Inferior parietal cortex (tissue), 1 donor: ENCODE results near the gene PCSK6.
"Not testable (repeated sequence)": the region's sequence is repeated elsewhere in the genome, so short reads cannot be mapped to it uniquely, and the experiment has no call there.

Source experiments
- DNase-seq: peaks from one replicate; pipeline ENCODE4 v3.0.0-alpha.2; 2016; ENCODE audit errors: extremely low spot score

PCSK6 gene

DNA sequence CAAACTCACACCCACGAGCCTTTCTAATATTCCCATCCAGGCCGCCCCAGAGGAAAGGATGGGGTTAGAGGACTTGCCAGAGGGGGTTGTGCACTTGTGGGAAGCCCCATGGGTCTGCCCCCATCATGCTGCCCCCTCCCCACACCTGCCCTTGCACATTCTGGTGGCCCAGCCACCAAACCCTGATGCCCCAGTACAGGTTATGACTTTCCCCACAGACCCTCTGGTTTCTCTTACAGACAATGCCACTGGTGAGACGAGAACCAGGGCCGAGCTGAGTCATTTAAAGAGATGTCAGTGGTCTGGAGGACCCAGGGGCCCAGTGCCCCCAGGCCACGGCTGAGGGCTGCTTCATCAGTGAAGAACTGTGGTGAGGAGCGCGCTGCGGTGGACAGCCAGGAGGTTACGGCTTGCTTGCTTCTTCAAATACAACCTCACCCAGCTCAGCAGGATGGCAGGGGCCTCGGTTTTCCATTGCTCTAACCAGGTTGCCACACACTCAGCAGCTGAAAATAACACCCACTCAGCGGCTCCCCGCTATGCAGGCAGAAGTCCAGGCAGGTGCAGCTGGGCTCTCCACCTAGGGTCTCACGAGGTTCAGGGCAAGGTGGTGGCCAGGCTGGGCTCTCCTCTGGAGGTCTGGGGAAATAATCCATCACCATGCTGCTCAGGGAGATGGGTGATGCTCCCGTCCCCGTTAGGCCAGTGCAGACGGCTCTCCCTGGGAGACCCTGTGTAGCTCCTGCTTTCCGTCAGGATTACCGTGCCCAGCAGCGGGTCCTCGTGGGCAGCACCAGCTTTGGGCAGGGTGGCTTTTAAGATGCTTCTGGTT lies 180.7 kb downstream of the PCSK6 start:
- no peak for DNase-seq

DNA sequence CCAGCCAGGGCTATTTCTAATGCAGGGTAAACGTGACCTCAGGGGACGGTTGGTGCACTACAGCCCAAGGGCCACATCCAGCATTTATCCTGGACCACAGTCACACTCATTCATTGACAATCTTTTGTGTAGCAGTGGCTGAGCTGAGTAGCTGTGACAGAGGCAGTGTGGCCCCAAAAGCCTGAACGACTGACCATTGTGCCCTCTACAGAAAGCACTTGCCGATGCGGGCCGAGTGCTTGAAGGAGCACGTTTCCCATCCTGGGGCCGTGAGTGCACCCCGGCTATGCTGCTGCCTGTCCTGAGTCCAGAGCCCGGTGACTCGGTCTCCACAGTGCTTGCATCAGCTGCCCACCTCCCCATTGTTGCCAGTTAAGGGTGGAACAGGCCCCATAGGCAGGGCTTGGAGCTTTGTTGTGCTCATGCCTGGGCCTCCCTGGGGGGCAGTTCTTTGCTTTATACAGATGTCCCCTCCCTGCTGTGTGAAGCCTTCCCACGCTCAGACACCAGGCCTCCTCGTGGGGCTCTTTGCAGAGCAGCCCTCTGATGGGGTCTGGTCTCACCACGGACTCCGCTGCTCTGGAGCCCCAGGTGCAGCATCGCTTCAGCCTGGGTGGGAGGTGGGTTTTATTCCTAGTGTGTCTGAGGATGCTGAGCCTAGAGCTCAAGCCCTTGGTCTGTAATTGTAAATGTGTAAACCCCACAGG lies 181.5 kb downstream of the PCSK6 start:
- DNase-seq = no peak

DNA sequence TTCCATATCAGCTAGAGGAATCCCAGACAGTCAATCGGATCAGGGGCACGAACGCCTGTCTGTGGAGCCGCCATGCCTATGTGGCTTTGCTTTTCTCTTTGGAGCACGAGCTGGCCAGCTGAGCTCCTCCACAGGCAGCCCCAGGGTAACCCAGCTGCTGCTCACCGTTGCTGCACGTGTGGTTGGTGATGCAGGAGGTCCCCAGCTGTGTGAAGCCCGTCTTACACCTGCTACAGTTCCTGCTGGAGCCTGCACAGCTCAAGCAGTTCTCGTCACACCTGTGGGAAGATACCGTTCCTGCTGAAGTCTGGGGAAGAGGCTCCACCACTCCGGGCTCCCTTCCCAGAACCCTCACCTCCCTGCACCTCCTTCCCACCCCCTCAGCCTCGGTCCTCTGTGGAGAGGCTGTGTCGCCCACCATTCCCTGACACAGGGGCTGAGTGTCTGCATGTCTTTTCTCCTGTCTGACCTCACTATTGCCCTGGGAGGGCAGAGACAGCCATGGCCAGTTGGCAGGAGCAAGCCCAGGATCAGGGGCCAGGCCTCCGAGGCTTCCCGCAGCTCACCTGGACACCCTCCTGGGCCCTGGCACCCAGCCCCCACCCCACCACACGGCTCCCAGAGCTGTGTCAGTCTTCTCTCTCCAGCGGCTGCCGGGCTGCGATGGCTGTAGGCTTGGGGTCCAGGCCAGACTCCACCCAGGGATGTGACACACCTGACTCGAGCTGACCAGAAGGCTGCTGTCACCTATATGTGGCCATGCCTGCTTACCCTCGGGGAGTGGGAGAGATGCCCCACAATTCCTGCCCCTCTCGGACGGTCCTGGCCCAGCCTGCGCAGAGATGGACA lies 182.2 kb downstream of the PCSK6 start:
- no peak for DNase-seq

- DNase-seq = no peak
Observed at GRCh38 chr15:101306341-101307047, 183.0 kb downstream of the PCSK6 start.

GRCh38 chr15:101305820-101306255 lies 183.7 kb downstream of the PCSK6 start:
- DNase-seq = no peak

DNA sequence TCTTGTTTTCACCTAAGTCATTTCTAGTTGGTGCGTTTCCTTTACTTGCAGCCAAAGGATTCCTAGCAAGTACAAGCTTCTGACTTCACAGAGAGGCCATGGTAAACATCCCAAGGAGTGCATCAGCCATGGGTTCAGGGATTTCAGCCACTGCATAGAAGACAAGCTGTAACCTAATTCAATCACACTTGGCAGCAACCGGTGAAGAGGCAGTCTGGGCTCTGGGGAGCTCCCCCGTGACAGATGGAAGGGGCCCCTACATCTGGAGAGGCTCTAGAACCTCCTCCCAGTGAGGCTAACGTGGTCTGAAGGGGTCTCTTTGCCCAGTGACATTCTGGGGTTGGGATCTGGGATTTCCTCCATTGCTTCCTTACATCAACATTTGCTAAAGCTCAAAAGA lies 186.1 kb downstream of the PCSK6 start:
- no peak for DNase-seq

DNA sequence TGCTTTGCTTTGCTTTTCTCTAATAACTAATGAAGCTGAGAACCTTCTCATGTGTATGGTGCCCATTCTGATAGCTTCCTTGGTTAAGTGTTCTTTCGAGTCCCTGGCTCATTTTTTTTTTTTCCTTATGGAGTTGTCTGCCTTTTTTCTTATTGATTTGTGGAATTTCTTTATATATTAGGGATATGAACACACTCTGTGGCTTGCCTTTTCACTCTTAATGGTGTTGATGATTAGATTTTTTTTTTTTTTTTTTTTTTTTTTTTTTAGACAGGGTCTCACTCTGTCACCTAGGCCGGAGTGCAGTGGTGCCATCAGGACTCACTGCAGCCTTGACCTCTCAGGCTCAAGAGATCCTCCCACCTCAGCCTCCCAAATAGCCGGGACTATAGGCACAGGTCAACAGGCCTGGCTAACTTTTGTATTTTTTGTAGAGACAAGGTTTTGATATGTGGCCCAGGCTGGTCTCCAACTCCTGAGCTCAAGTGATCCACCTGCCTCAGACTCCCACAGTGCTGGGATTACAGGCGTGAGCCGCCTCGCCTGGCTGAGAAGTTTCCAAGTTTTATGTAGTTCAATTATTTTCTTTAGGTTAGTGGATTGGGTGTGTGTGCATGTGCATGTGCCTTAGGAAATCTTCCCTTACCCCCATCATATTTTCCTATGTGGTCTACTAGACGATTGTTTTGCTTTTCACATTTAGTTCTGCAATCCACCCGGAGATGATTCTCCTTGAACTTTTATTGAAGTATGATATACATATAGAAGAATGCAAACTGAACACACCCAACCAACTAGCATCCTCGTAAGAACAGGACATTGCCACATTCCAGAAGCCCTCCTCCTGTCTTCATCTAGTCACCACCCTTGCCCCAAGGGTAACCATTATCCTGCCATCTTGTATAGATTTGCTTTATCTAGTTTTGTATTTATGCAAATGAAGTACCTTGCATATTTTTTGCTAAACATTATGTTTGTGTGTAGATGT lies 192.8 kb downstream of the PCSK6 start:
- peak; percentile 10 for DNase-seq

DNA sequence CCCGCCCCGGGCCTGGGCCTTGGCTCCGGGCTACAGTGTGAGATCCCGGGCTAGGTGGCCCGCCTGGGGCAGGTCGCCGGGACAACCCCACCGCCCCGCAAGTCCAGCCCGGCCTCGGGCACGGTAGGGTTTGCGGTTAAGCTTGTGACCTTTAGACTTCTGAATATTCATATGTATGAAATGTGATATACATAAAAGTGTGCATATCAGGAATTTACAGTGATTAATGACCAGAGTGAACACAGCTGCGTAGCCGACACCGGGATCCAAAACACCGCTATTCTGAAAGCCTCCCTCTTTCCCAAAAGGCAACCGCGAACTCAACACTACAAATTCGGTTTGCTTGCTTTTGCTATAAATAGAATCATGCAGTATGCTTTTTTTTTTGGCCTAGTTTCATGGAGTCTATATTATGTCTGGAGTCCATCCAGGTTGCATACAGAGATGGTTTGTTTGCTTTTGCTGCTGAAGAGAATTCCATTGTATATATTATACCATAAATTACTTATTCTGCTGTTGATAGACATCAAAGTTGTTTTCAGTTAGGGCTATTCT lies 193.8 kb downstream of the PCSK6 start:
- DNase-seq = peak; percentile 13

DNA sequence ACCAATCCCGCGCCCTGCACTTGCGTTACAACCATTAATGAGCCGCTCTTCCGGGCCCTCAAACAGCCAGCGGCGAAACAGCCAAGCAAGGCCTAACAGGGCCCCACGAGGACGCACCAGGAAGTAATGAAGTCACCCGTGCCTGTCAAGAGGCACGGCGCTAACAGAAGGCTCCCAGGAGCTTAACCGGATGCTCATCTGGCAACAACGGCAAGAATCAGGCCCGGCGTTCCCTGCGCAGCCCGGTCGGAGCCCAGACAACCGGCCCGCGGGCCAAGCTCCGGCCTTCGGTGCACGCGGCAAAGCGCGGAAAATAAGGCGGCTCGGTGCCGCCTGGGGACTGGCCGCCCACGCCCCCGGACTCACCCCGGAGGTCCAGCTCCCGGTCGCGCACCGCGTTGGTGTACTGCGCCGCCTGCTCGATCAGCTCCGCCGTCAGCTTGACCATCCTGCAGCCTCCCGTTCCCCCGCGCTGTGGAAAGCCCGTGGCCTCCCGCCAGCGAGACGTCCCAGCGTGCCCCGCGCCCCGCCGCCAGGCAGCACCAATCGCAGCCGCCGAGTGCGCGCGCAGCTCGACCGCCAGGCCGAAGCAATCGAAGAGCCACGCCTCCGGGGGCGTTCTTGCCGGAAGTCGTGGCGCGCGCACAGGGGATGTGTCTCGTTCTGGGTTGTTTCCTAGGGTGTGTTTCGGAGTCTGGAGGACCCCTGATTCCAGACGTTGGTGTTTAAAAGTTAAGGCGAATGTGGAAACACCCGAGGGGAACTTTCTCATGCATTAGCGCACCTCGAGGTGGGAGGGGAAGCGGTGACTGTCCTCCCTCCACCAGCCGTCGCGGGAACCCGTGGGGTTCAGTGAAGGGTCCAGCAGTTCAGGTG lies 194.5 kb downstream of the PCSK6 start, which contains the start of gene SNRPA1:
TSS of gene SNRPA1 (minus strand) at position 518 of the 876 bp plus-strand sequence. CDS start at position 448, 70 bp downstream.
- DNase-seq = peak; percentile 93

DNA sequence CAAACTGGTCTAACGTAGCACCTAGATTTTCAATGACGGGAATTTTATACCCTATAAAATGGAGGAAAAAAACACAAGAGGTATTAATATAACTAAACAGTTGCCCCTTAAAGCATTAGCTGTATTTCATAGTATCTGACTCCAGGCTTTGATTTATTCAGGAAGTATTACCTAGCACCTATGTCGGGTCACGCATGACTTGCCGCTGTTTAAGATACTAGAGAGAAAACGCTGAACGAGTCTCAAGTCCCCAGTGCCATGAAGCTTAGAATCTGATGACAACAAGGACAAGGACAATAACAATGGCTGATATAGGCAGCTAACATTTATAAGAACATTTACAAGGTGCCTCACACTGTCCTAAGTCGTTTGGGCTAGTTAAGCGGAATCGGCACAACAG lies 196.4 kb downstream of the PCSK6 start:
- no peak for DNase-seq

DNA sequence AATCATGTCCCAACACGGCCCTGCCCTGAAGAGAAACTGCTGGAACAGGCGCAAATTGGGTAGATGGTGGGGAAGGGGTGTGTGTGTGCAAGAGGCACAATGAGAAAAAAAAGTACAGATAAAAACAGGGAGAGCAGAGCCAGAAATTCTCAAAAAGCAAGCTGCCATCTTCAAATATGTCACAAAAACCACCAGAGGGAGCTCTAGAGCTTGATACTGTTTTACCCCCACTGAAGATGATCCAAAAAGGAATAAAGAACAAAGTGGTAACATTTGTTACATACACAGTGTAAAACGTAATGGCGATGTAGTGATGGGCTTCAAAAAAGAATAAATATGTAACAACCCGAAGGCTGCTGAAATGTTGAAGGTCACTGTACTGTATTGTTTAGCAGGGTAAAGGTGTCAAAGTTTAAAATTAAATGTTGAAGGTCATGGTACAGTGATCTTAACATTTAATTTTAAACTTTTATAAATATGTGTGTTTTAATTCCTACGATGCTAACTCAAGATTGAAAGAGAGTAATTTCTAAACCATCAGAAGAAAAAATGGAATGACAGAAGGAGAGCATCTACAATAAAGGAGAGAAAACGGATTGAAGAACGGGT lies 200.5 kb downstream of the PCSK6 start:
- peak; percentile 71 for DNase-seq

- DNase-seq = not testable (repeated sequence)
Observed at GRCh38 chr15:101287342-101287741, 202.2 kb downstream of the PCSK6 start.

DNA sequence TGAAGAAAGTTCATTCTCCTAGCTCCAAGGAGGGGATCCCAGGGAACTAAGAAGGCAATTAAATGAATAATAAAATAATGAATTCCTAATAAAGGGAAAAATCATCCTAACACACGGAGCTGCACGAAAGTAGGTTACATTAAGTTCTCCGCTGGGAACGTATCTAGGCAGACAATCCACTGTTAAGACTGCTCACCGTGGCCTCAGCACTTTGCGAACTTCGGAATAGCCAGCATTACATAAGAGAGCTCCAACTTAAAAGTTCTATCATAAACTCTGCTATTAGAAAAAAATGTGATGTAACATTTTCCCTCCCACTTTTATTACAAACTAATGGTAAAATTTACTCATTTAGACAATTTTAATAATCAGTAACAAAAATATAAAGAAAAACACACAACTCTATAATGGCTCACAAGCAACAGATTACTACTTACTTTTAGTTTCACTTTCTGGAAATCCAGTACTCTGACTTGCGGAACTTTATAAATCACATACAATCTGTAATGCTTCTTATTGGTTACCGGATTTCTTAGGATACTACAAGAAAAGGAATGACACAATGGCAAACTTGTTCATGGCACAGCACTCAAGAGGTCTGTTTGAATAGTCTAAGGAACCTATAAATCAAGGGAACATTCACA lies 202.9 kb downstream of the PCSK6 start:
- DNase-seq = no peak

- DNase-seq = no peak
Observed at GRCh38 chr15:101283931-101284330, 205.6 kb downstream of the PCSK6 start.

GRCh38 chr15:101280007-101280406 lies 209.5 kb downstream of the PCSK6 start:
- no peak for DNase-seq

- no peak for DNase-seq
Observed at GRCh38 chr15:101277943-101278564, 211.5 kb downstream of the PCSK6 start.

DNA sequence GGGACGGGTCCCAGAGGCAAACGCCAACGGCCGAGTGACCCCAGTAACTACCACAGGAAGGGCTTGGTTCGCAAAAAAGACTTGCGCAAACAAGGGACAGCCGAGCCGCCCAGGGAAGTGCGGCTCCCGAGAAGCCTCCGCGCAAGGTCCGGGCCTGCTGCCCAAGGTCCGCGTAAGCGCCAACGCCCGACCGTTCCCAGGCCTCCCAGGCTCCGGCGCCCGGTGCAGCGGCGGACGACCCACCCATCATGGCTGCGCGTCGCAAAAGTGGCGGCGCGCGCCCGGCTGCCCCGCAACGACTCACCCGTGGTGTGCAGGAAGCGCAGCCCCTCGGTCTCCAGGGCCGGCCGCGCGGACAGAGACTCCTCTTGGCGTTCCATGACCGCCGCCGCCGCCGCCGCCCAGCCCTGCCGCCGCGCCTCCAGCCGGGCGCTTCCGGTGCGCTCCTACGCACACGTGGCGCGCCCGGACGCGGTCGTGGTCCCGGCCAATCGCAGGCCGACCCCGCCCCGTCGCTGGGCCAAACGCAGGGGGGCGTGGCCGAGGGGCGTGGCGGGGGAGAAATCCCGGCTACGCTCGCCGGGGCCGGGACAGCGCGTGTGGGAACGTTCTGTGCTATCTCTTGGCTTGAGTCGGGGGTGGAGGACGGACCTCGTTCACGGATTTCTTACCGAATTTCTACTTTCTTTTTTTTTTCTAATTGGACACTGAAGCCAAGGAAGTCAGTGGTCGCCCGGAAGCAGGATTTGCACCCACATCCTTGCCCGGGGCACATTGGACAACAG lies 212.3 kb downstream of the PCSK6 start, which contains the start of gene SELENOS:
TSS of gene SELENOS (minus strand) at position 448 of the 785 bp plus-strand sequence. CDS start at position 380, 68 bp downstream.
- DNase-seq = peak; percentile 86
